Measurements from ENCODE around the gene OR10R2. TPM values are rescaled to one million over a fixed set of nuclear protein-coding genes. Genes with fewer than 3 reads are reported as not detected.
"Not testable (repeated sequence)": the region's sequence is repeated elsewhere in the genome, so short reads cannot be mapped to it uniquely, and the experiment has no call there.

The OR10R2 gene
- total RNA-seq = not detected

GRCh38 chr1:158471920-158472319, at the start of gene OR10R2:
TSS of gene OR10R2 (plus strand) at chr1:158472220. CDS start at chr1:158472326, 106 bp downstream.
- no peak within 1 kb of the TSS for H3K27ac Mint-ChIP-seq
- no peak for ATAC-seq
- H3K4me3 Mint-ChIP-seq = no peak within 1 kb of the TSS
- no peaks in the 10 kb centered on the region for H3K4me1 Mint-ChIP-seq (ENCODE audit: low read depth)
- DNase-seq = no peak
- ChIA-PET CTCF (no interaction called here), POLR2A (no interaction called here)
- no peaks in the 10 kb centered on the region for H3K36me3 Mint-ChIP-seq (ENCODE audit: low read depth)
- no peaks in the 10 kb centered on the region for H3K9me3 Mint-ChIP-seq (ENCODE audit: insufficient read depth)
- no peaks in the 10 kb centered on the region for H3K27me3 Mint-ChIP-seq (ENCODE audit: low read depth)

- Mint-ChIP-seq H3K4me1 (ENCODE audit: low read depth) (no peaks in the 10 kb centered on the region), H3K4me3 (no peak overlapping the region), H3K27me3 (ENCODE audit: low read depth) (peaks cover 2% of the 10 kb centered on the region), H3K9me3 (ENCODE audit: insufficient read depth) (no peaks in the 10 kb centered on the region), H3K27ac (no peak overlapping the region), H3K36me3 (ENCODE audit: low read depth) (no peaks in the 10 kb centered on the region)
- POLR2A ChIA-PET = no interaction called here
- DNase-seq (no peak), ATAC-seq (no peak)
- CTCF ChIA-PET = no interaction called here
These were observed 47.0 kb upstream of the OR10R2 start for GRCh38 chr1:158425027-158425426.

- no peak within 1 kb of the TSS for H3K27ac Mint-ChIP-seq
- no peaks in the 10 kb centered on the region for H3K36me3 Mint-ChIP-seq (ENCODE audit: low read depth)
- H3K9me3 Mint-ChIP-seq (ENCODE audit: insufficient read depth) = no peaks in the 10 kb centered on the region
- no peak within 1 kb of the TSS for H3K4me3 Mint-ChIP-seq
- H3K4me1 Mint-ChIP-seq (ENCODE audit: low read depth) = no peaks in the 10 kb centered on the region
- ChIA-PET POLR2A (no interaction called here), CTCF (no interaction called here)
- ATAC-seq = no peak
- no peak for DNase-seq
- H3K27me3 Mint-ChIP-seq (ENCODE audit: low read depth) = peaks cover 2% of the 10 kb centered on the region
These were observed 45.9 kb upstream of the OR10R2 start, which contains the start of gene OR10K2 for GRCh38 chr1:158426137-158426536. TSS of gene OR10K2 (minus strand) at chr1:158426237. CDS start at chr1:158420866, 5,371 bp downstream.

GRCh38 chr1:158430163-158430562, 41.9 kb upstream of the OR10R2 start:
- ATAC-seq; H3K9me3 Mint-ChIP-seq (ENCODE audit: insufficient read depth); CTCF ChIA-PET; H3K4me3 Mint-ChIP-seq; H3K36me3 Mint-ChIP-seq (ENCODE audit: low read depth); H3K4me1 Mint-ChIP-seq (ENCODE audit: low read depth); POLR2A ChIA-PET; H3K27me3 Mint-ChIP-seq (ENCODE audit: low read depth); H3K27ac Mint-ChIP-seq; DNase-seq: not testable (repeated sequence)

- peaks cover 6% of the 10 kb centered on the region for H3K27me3 Mint-ChIP-seq (ENCODE audit: low read depth)
These were observed 37.3 kb upstream of the OR10R2 start for GRCh38 chr1:158434741-158435140.

GRCh38 chr1:158445376-158445775, 26.6 kb upstream of the OR10R2 start:
- ChIA-PET POLR2A (no interaction called here), CTCF (no interaction called here)
- Mint-ChIP-seq H3K36me3 (ENCODE audit: low read depth) (no peaks in the 10 kb centered on the region), H3K9me3 (ENCODE audit: insufficient read depth) (no peaks in the 10 kb centered on the region), H3K4me1 (ENCODE audit: low read depth) (no peaks in the 10 kb centered on the region), H3K27me3 (ENCODE audit: low read depth) (peaks cover 2% of the 10 kb centered on the region), H3K27ac (no peak overlapping the region), H3K4me3 (no peak overlapping the region)
- DNase-seq (no peak), ATAC-seq (no peak)

More at GRCh38 chr1:158434741-158435140, 37.3 kb upstream of the OR10R2 start:
- Mint-ChIP-seq H3K27ac (no peak overlapping the region), H3K9me3 (ENCODE audit: insufficient read depth) (no peaks in the 10 kb centered on the region), H3K36me3 (ENCODE audit: low read depth) (no peaks in the 10 kb centered on the region), H3K4me3 (no peak overlapping the region), H3K4me1 (ENCODE audit: low read depth) (no peaks in the 10 kb centered on the region)
- CTCF ChIA-PET = no interaction called here
- DNase-seq (no peak), ATAC-seq (no peak)
- POLR2A ChIA-PET = no interaction called here

GRCh38 chr1:158454537-158454936, 17.5 kb upstream of the OR10R2 start:
- Mint-ChIP-seq H3K36me3 (ENCODE audit: low read depth) (no peaks in the 10 kb centered on the region), H3K27me3 (ENCODE audit: low read depth) (no peaks in the 10 kb centered on the region), H3K4me1 (ENCODE audit: low read depth) (no peaks in the 10 kb centered on the region), H3K9me3 (ENCODE audit: insufficient read depth) (no peaks in the 10 kb centered on the region), H3K4me3 (no peak overlapping the region), H3K27ac (no peak overlapping the region)
- DNase-seq (no peak), ATAC-seq (no peak)
- CTCF ChIA-PET = interaction anchor here (0.7 kb wide), 1 partner anchor 9 kb away, joined by 3 read pairs; no protein-coding TSS in a partner anchor
- POLR2A ChIA-PET = no interaction called here

- H3K36me3 Mint-ChIP-seq (ENCODE audit: low read depth) = no peaks in the 10 kb centered on the region
- DNase-seq (no peak), ATAC-seq (no peak)
- ChIA-PET POLR2A (no interaction called here), CTCF (no interaction called here)
- H3K27me3 Mint-ChIP-seq (ENCODE audit: low read depth) = peaks cover under 1% of the 10 kb centered on the region
- H3K4me3 Mint-ChIP-seq = no peak overlapping the region
- no peaks in the 10 kb centered on the region for H3K4me1 Mint-ChIP-seq (ENCODE audit: low read depth)
- no peaks in the 10 kb centered on the region for H3K9me3 Mint-ChIP-seq (ENCODE audit: insufficient read depth)
- H3K27ac Mint-ChIP-seq = no peak overlapping the region
These were observed 14.8 kb upstream of the OR10R2 start for GRCh38 chr1:158457246-158457645.

GRCh38 chr1:158458263-158458662, 13.8 kb upstream of the OR10R2 start:
- ATAC-seq (no peak), DNase-seq (no peak)
- CTCF ChIA-PET = no interaction called here
- peaks cover 2% of the 10 kb centered on the region for H3K27me3 Mint-ChIP-seq (ENCODE audit: low read depth)
- no peaks in the 10 kb centered on the region for H3K9me3 Mint-ChIP-seq (ENCODE audit: insufficient read depth)
- H3K4me1 Mint-ChIP-seq (ENCODE audit: low read depth) = no peaks in the 10 kb centered on the region
- POLR2A ChIA-PET = no interaction called here
- no peak overlapping the region for H3K27ac Mint-ChIP-seq
- no peak overlapping the region for H3K4me3 Mint-ChIP-seq
- H3K36me3 Mint-ChIP-seq (ENCODE audit: low read depth) = no peaks in the 10 kb centered on the region

GRCh38 chr1:158461534-158461933, 10.5 kb upstream of the OR10R2 start, which contains the start of gene OR10K1:
TSS of gene OR10K1 (plus strand) at chr1:158461834. CDS start at chr1:158465562, 3,728 bp downstream.
- H3K36me3 Mint-ChIP-seq (ENCODE audit: low read depth) = no peaks in the 10 kb centered on the region
- H3K4me1 Mint-ChIP-seq (ENCODE audit: low read depth) = no peaks in the 10 kb centered on the region
- H3K9me3 Mint-ChIP-seq (ENCODE audit: insufficient read depth) = no peaks in the 10 kb centered on the region
- no peak within 1 kb of the TSS for H3K27ac Mint-ChIP-seq
- no peak within 1 kb of the TSS for H3K4me3 Mint-ChIP-seq
- H3K27me3 Mint-ChIP-seq (ENCODE audit: low read depth) = peaks cover 5% of the 10 kb centered on the region
- ChIA-PET POLR2A (no interaction called here), CTCF (no interaction called here)
- no peak for DNase-seq
- ATAC-seq = no peak

GRCh38 chr1:158485455-158485854, 13.4 kb downstream of the OR10R2 start:
- CTCF ChIA-PET = no interaction called here

GRCh38 chr1:158491316-158491715, 19.3 kb downstream of the OR10R2 start:
- H3K9me3 Mint-ChIP-seq (ENCODE audit: insufficient read depth) = no peaks in the 10 kb centered on the region
- ChIA-PET POLR2A (no interaction called here), CTCF (no interaction called here)
- H3K4me3 Mint-ChIP-seq = no peak overlapping the region
- ATAC-seq = no peak
- H3K27me3 Mint-ChIP-seq (ENCODE audit: low read depth) = peaks cover 14% of the 10 kb centered on the region
- no peaks in the 10 kb centered on the region for H3K36me3 Mint-ChIP-seq (ENCODE audit: low read depth)
- no peak for DNase-seq
- H3K4me1 Mint-ChIP-seq (ENCODE audit: low read depth) = no peaks in the 10 kb centered on the region
- no peak overlapping the region for H3K27ac Mint-ChIP-seq

More at GRCh38 chr1:158485455-158485854, 13.4 kb downstream of the OR10R2 start:
- Mint-ChIP-seq H3K4me3 (no peak overlapping the region), H3K36me3 (ENCODE audit: low read depth) (no peaks in the 10 kb centered on the region), H3K9me3 (ENCODE audit: insufficient read depth) (no peaks in the 10 kb centered on the region), H3K27me3 (ENCODE audit: low read depth) (peaks cover 6% of the 10 kb centered on the region), H3K4me1 (ENCODE audit: low read depth) (no peaks in the 10 kb centered on the region), H3K27ac (no peak overlapping the region)
- DNase-seq (no peak), ATAC-seq (no peak)
- POLR2A ChIA-PET = no interaction called here

GRCh38 chr1:158493054-158493453, 21.0 kb downstream of the OR10R2 start:
- no peaks in the 10 kb centered on the region for H3K9me3 Mint-ChIP-seq (ENCODE audit: insufficient read depth)
- CTCF ChIA-PET = interaction anchor here (1.0 kb wide), 1 partner anchor 289 kb away, joined by 3 read pairs; no protein-coding TSS in a partner anchor
- H3K36me3 Mint-ChIP-seq (ENCODE audit: low read depth) = no peaks in the 10 kb centered on the region
- ATAC-seq (no peak), DNase-seq (no peak)
- POLR2A ChIA-PET = no interaction called here
- H3K4me3 Mint-ChIP-seq = no peak overlapping the region
- no peaks in the 10 kb centered on the region for H3K4me1 Mint-ChIP-seq (ENCODE audit: low read depth)
- no peak overlapping the region for H3K27ac Mint-ChIP-seq
- peaks cover 13% of the 10 kb centered on the region for H3K27me3 Mint-ChIP-seq (ENCODE audit: low read depth)

Measured in activated CD8-positive, alpha-beta T cell treated with anti-CD3 and anti-CD28 coated beads, Interleukin-2, amount 10 ng/mL, durations not matched to agents 7 days and 5 days (primary cell).